Transverse colon (tissue), 4 donors: ENCODE data around the gene KRT85. TPM values are rescaled to one million over a fixed set of nuclear protein-coding genes. Genes with fewer than 3 reads are reported as not detected.

ENCODE experiments used
- DNase-seq: peaks from one replicate; pipeline ENCODE4 v3.0.0-alpha.2; 2019
- H3K27ac ChIP-seq, 4 donors: fragments of 200-600 bp; sonication (generic); 2 replicates each; pipeline ENCODE4 v1.5.1; 2016 to 2018; ENCODE audit warnings: inconsistent platforms in 4 of 4
- H3K27me3 ChIP-seq: fragments of 200-600 bp; sonication (generic); 2 replicates; pipeline ENCODE4 v1.5.1; 2017; ENCODE audit warnings: inconsistent platforms
- H3K36me3 ChIP-seq, 4 donors: fragments of 200-600 bp; sonication (generic); 2 replicates each; pipeline ENCODE4 v1.5.1; 2017 to 2019; ENCODE audit warnings: inconsistent platforms in 4 of 4
- H3K4me1 ChIP-seq, 4 donors: fragments of 200-600 bp; sonication (generic); 2 replicates each; pipeline ENCODE4 v1.5.1; 2017 to 2020; ENCODE audit warnings: inconsistent platforms in 4 of 4
- H3K4me3 ChIP-seq, 4 donors: fragments of 200-600 bp; sonication (generic); 1 replicate in 1 of 4; 2 replicates in 3 of 4; pipeline versions ENCODE4 v1.5.1 to v1.6.1; 2017 to 2019; ENCODE audit warnings: inconsistent platforms in 4 of 4
- H3K9me3 ChIP-seq, 2 donors: fragments of 200-600 bp; sonication (generic); 2 replicates each; pipeline ENCODE4 v1.5.1; 2017 to 2019; ENCODE audit warnings: inconsistent platforms in 2 of 2
- CTCF ChIP-seq, 5 experiments: fragments of 200-600 bp in 3 of 5; fragments of 450-650 bp in 2 of 5; sonication (generic) in 3 of 5; IDR thresholded peaks; 1 replicate in 2 of 5; 2 replicates in 3 of 5; pipeline ENCODE4 v1.5.1; 2016 to 2017; ENCODE audit warnings: antibody characterized with exemption in 5 of 5, inconsistent platforms in 3 of 5, mild to moderate bottlenecking in 2 of 5, moderate library complexity in 1 of 5
- EP300 ChIP-seq: sonication (generic); formaldehyde crosslinking; IDR thresholded peaks from one replicate; pipeline ENCODE4 v1.6.1; 2017; ENCODE audit warnings: antibody characterized with exemption, low read depth
- POLR2A ChIP-seq: fragments of 450-650 bp; IDR thresholded peaks from one replicate; pipeline ENCODE4 v1.6.1; 2016; ENCODE audit warnings: antibody characterized with exemption, mild to moderate bottlenecking, moderate library complexity
- POLR2AphosphoS5 ChIP-seq, 3 donors: sonication (generic); formaldehyde crosslinking; IDR thresholded peaks; one replicate each; pipeline ENCODE4 v1.6.1; 2016; ENCODE audit warnings: antibody characterized with exemption in 3 of 3
- WGBS, 2 donors: methylation state at CpG; one replicate each; pipeline ENCODE4 v1.1.5; 2018; ENCODE audit warnings: low coverage in 1 of 2; 5-methylcytosine and 5-hydroxymethylcytosine counted together
- in situ Hi-C, 4 donors: fragments of 200-750 bp; cut with MboI; loops; one replicate each; pipeline versions ENCODE4 v1.15.0 to v1.15.1; 2017; ENCODE audit warnings: low sequenced_read_pairs in 3 of 4, low pct_ligation_motif_present in 1 of 4, low pct_unique_long_range_greater_than_20kb in 1 of 4
- intact Hi-C: fragments of 100-400 bp; cut with DNase I; formaldehyde crosslinking; loops from one replicate; pipeline ENCODE4 v1.15.1; 2023; ENCODE audit warnings: low total_unique reads
- total RNA-seq, 4 donors: library from RNA; depleted of rRNA; stranded (reverse); fragments of >200 nt; gene quantifications; one replicate each; pipeline ENCODE4 v1.1.0, GENCODE V29; 2016

The KRT85 gene
- total RNA-seq, 4 donors from 2014 or later: not detected

- intact Hi-C loops: no loop called here
- DNase-seq: no peak
Observed at GRCh38 chr12:52362118-52362726, 5.1 kb downstream of the KRT85 start.

GRCh38 chr12:52361553-52361952 is 5.7 kb downstream of the KRT85 start:
- H3K36me3 ChIP-seq: no peaks in the 10 kb centered on the region
- TF ChIP-seq EP300: no peak
- no peak for DNase-seq
- WGBS, 2 donors: 94 to 100% methylated on average over 1 of the region's 1 CpG
- no peaks in the 10 kb centered on the region for H3K9me3 ChIP-seq
- no peaks in the 10 kb centered on the region for H3K27me3 ChIP-seq
- no peaks in the 10 kb centered on the region for H3K4me1 ChIP-seq
- H3K27ac ChIP-seq: no peak overlapping the region
- in situ Hi-C loops (no loop called here), intact Hi-C loops (no loop called here)
- H3K4me3 ChIP-seq: no peak overlapping the region

More at GRCh38 chr12:52362118-52362726, 5.1 kb downstream of the KRT85 start:
- Histone ChIP-seq H3K27ac (no peak overlapping the region), H3K27me3 (no peaks in the 10 kb centered on the region), H3K9me3 (no peaks in the 10 kb centered on the region), H3K4me1 (no peaks in the 10 kb centered on the region), H3K36me3 (no peaks in the 10 kb centered on the region), H3K4me3 (no peak overlapping the region)
- 89% methylated on average over 11 of the region's 11 CpGs; no CpG with 5 or more reads in 1 of the 2 donors for WGBS, 2 donors
- in situ Hi-C loops: no loop called here
- TF ChIP-seq POLR2A (no peak), CTCF (IDR thresholded peaks at IDR 0.05) (peak in 1 of 5 experiments; percentile 10)

GRCh38 chr12:52360663-52361271 is 6.5 kb downstream of the KRT85 start:
- Histone ChIP-seq H3K4me3 (no peak overlapping the region), H3K4me1 (no peaks in the 10 kb centered on the region), H3K27ac (no peak overlapping the region), H3K36me3 (no peaks in the 10 kb centered on the region), H3K9me3 (no peaks in the 10 kb centered on the region), H3K27me3 (no peaks in the 10 kb centered on the region)
- TF ChIP-seq EP300: no peak
- no peak for TF ChIP-seq POLR2AphosphoS5 (IDR thresholded peaks at IDR 0.05)
- no peak for TF ChIP-seq CTCF (IDR thresholded peaks at IDR 0.05)
- no peak for TF ChIP-seq POLR2A
- DNase-seq: no peak
- intact Hi-C loops (no loop called here), in situ Hi-C loops (no loop called here)
- 40 to 84% methylated on average over 1 to 13 of the region's 13 CpGs for WGBS, 2 donors

- in situ Hi-C loops: no loop called here
- intact Hi-C loops: no loop called here
Observed at GRCh38 chr12:52360106-52360662, 7.1 kb downstream of the KRT85 start.

More at GRCh38 chr12:52360106-52360662, 7.1 kb downstream of the KRT85 start:
- Histone ChIP-seq H3K4me1 (no peaks in the 10 kb centered on the region), H3K9me3 (no peaks in the 10 kb centered on the region), H3K36me3 (no peaks in the 10 kb centered on the region), H3K4me3 (no peak overlapping the region), H3K27ac (no peak overlapping the region), H3K27me3 (no peaks in the 10 kb centered on the region)
- no peak for TF ChIP-seq EP300
- TF ChIP-seq CTCF (IDR thresholded peaks at IDR 0.05): no peak
- no peak for TF ChIP-seq POLR2AphosphoS5 (IDR thresholded peaks at IDR 0.05)
- TF ChIP-seq POLR2A: no peak
- DNase-seq: no peak
- WGBS, 2 donors: 41 to 81% methylated on average over 3 to 7 of the region's 7 CpGs
